Testis (tissue), 3 donors: Measurements from ENCODE around the gene ACBD6. TPM values are rescaled to one million over a fixed set of nuclear protein-coding genes. Genes with fewer than 3 reads are reported as not detected.
"Not testable (repeated sequence)": the region's sequence is repeated elsewhere in the genome, so short reads cannot be mapped to it uniquely, and the experiment has no call there.

ENCODE experiments used
- DNase-seq: peaks from one replicate; pipeline ENCODE4 v3.0.0-alpha.2; 2019
- H3K27ac ChIP-seq, 2 donors: fragments of 200-600 bp; sonication (generic); one replicate each; pipeline ENCODE4 v1.5.1; 2019
- H3K27me3 ChIP-seq: fragments of 200-600 bp; sonication (generic); one replicate; pipeline ENCODE4 v1.5.1; 2019
- H3K36me3 ChIP-seq: fragments of 200-600 bp; sonication (generic); one replicate; pipeline ENCODE4 v1.5.1; 2017; ENCODE audit warnings: low read depth; ENCODE audit errors: missing control alignments
- H3K4me1 ChIP-seq: fragments of 200-600 bp; sonication (generic); one replicate; pipeline ENCODE4 v1.5.1; 2019
- H3K4me3 ChIP-seq, 2 donors: fragments of 200-600 bp; sonication (generic); one replicate each; pipeline ENCODE4 v1.5.1; 2017 to 2019
- H3K9me3 ChIP-seq: fragments of 200-600 bp; sonication (generic); one replicate; pipeline ENCODE4 v1.5.1; 2017
- POLR2A ChIP-seq: fragments of 450-650 bp; IDR thresholded peaks from one replicate; pipeline ENCODE4 v1.6.1; 2017; ENCODE audit warnings: antibody characterized with exemption, mild to moderate bottlenecking, moderate library complexity
- WGBS, 2 donors: methylation state at CpG; one replicate each; pipeline ENCODE4 v1.1.5; 2018; 5-methylcytosine and 5-hydroxymethylcytosine counted together
- intact Hi-C: fragments of 100-400 bp; cut with DNase I; formaldehyde crosslinking; loops from one replicate; pipeline ENCODE4 v1.15.1; 2023; ENCODE audit warnings: low total_unique reads
- polyA plus RNA-seq: library from polyadenylated mRNA; stranded (reverse); fragments of 350-450 nt; fragmentation: Illumina TruSeq; extraction: RNeasy Lipid Tissue Mini Kit (QIAGEN cat#74804); gene quantifications from one replicate; pipeline ENCODE4 v1.2.3, GENCODE V29; 2014; ENCODE audit warnings: low read depth, low replicate concordance; ENCODE audit not compliant: insufficient read depth
- total RNA-seq, 2 donors: library from RNA; depleted of rRNA; stranded (reverse); fragments of >200 nt; gene quantifications; one replicate each; pipeline ENCODE4 v1.2.3, GENCODE V29; 2016
- TF ChIP-seq, protein P1 (sequence below), 3 experiments: fragments of 450-650 bp in 2 of 3; fragments of 200-600 bp in 1 of 3; sonication (generic) in 1 of 3; IDR thresholded peaks; one replicate each; pipeline ENCODE4 v1.5.1; 2016 to 2019; ENCODE audit warnings: antibody characterized with exemption in 3 of 3, mild to moderate bottlenecking in 2 of 3, moderate library complexity in 1 of 3

Gene ACBD6
- total and polyA plus RNA-seq, 3 donors from 2014 or later = 61.9 to 102 (median 97.2) TPM

DNA sequence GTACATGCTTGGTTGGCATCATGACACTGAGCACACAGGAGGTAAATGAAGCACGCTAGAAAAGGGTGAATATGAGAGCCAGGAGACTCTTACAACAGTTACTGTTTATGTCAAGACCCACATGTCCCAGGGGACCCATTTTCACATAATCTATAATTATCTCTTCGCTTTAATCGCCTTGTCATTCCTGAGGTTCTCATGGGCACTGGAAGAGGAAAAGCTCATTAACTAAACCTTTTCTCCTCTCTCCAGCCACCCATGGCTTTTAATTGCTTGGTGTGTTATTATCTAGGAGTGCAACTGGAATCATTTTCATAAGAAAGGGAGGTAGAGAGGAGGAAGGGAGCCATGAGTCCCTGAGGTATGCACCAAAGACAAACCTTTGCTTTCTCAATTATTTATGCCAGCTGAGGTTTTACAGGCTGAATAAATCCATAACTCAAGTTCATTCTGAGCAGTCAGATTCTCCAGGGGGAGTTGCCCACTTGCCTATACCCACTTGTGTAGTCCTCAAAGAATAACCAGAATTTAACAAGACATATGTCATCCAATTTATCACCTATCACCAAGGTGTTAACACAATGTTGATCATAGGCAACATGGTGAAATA, 77.4 kb downstream of the ACBD6 start:
- Histone ChIP-seq H3K27me3 (no peaks in the 10 kb centered on the region), H3K9me3 (no peaks in the 10 kb centered on the region), H3K4me1 (no peaks in the 10 kb centered on the region), H3K4me3 (no peak overlapping the region), H3K36me3 (no peaks in the 10 kb centered on the region), H3K27ac (no peak overlapping the region)
- intact Hi-C loops = no loop called here
- DNase-seq = no peak
- WGBS, 2 donors = 70 to 90% methylated on average over 3 of the region's 3 CpGs
- TF ChIP-seq POLR2A = no peak
- TF ChIP-seq, protein P1, sequence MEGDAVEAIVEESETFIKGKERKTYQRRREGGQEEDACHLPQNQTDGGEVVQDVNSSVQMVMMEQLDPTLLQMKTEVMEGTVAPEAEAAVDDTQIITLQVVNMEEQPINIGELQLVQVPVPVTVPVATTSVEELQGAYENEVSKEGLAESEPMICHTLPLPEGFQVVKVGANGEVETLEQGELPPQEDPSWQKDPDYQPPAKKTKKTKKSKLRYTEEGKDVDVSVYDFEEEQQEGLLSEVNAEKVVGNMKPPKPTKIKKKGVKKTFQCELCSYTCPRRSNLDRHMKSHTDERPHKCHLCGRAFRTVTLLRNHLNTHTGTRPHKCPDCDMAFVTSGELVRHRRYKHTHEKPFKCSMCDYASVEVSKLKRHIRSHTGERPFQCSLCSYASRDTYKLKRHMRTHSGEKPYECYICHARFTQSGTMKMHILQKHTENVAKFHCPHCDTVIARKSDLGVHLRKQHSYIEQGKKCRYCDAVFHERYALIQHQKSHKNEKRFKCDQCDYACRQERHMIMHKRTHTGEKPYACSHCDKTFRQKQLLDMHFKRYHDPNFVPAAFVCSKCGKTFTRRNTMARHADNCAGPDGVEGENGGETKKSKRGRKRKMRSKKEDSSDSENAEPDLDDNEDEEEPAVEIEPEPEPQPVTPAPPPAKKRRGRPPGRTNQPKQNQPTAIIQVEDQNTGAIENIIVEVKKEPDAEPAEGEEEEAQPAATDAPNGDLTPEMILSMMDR (IDR thresholded peaks at IDR 0.05) = no peak

DNA sequence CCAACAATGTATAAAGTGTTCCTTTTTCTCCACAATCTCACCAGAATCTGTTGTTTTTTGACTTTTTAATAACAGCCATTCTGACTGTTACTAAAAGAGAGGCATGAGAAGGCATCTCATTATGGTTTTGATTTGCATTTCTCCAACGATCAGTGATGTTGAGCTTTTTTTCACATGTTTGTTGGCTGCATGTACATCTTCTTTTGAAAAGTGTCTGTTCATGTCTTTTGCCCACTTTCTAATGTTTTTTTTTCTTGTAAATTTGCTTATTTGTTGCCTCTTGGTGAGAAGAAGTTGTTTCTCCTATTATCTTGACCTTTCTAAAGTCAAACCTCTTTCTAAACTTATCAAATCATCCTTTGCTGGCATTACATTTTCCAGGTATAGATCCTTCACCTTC, 80.8 kb downstream of the ACBD6 start:
- no peaks in the 10 kb centered on the region for H3K4me1 ChIP-seq
- H3K27me3 ChIP-seq = no peaks in the 10 kb centered on the region
- intact Hi-C loops = no loop called here
- DNase-seq = no peak
- H3K36me3 ChIP-seq = no peaks in the 10 kb centered on the region
- TF ChIP-seq, protein P1 (IDR thresholded peaks at IDR 0.05) = no peak
- TF ChIP-seq POLR2A = no peak
- 89 to 100% methylated on average over 1 of the region's 1 CpG for WGBS, 2 donors
- no peak overlapping the region for H3K4me3 ChIP-seq
- no peak overlapping the region for H3K27ac ChIP-seq
- H3K9me3 ChIP-seq = no peaks in the 10 kb centered on the region

- H3K27me3 ChIP-seq, H3K36me3 ChIP-seq, H3K4me3 ChIP-seq, intact Hi-C loops, H3K9me3 ChIP-seq, H3K4me1 ChIP-seq, DNase-seq, H3K27ac ChIP-seq: not testable (repeated sequence)
- WGBS, 2 donors = 97 to 100% methylated on average over 1 of the region's 1 CpG
Observed at GRCh38 chr1:180421145-180421544, 81.2 kb downstream of the ACBD6 start.

DNA sequence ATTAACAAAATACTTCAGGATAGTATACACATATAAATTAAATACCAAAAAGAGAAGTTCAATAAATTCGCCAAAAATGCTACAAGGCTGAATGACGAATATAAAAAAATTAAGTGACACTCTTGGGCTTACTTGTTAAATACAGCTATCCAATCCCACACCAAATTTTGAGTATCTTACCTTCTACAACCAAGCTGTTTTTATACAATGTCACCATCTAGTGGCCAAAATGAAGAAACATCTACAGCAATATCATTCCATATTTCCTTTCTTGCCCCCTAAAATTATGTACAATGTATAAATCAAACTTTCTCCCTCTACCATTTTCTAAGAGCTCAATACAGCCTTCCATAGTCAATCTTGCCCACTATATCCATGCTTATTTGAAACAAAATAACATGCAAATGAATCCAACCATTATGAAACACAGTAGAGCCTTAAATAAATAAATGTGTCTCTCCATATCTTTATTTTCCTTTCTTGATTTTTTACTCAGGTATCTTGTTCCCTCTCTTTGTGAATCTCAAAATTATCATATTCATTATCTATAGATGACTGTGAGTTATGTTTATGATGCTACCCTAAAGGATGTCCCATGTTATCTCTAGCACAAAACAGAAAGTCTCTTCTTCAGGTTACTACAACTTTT, 86.3 kb downstream of the ACBD6 start:
- TF ChIP-seq, protein P1 (IDR thresholded peaks at IDR 0.05) = peak in 2 of 3 experiments; percentile 38 to 61
- no peak for TF ChIP-seq POLR2A

DNA sequence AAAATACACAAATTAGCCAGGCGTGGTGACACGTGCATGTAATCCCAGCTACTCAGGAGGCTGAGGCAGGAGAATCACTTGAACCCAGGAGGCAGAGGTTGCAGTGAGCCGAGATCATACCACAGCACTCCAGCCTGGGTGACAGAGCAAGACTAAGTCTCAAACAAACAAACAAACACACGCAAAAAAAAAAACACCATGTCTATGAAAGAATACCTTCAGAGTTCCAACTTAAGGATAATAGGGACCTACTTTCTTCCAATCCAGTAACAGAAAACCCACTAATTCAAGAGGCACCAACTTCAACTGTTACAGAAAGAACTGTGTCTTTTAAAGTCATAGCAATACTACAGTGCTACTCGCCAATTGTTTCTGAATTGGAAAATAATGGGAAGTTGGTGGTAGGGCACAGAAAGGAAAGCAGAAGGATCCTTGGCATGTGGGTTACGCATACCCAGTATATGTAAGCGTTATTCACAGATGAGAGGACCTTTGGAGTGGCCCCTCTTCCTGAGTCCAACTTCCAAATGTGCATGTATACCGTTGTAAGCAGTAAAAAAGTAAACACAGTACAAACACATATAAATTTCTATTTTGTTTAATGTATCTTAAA, 87.0 kb downstream of the ACBD6 start:
- WGBS, 2 donors = 91 to 94% methylated on average over 8 of the region's 8 CpGs
- DNase-seq = no peak
- H3K27me3 ChIP-seq = no peaks in the 10 kb centered on the region
- no peak overlapping the region for H3K27ac ChIP-seq
- TF ChIP-seq, protein P1 (IDR thresholded peaks at IDR 0.05) = no peak
- no peak for TF ChIP-seq POLR2A
- intact Hi-C loops = no loop called here
- no peaks in the 10 kb centered on the region for H3K4me1 ChIP-seq
- H3K4me3 ChIP-seq = no peak overlapping the region
- H3K36me3 ChIP-seq = no peaks in the 10 kb centered on the region
- H3K9me3 ChIP-seq = no peaks in the 10 kb centered on the region

More for the DNA sequence above, 86.3 kb downstream of the ACBD6 start:
- WGBS, 2 donors = 70 to 71% methylated on average over 2 of the region's 2 CpGs
- DNase-seq = no peak
- Histone ChIP-seq H3K36me3 (no peaks in the 10 kb centered on the region), H3K27me3 (no peaks in the 10 kb centered on the region), H3K9me3 (no peaks in the 10 kb centered on the region), H3K27ac (no peak overlapping the region), H3K4me3 (no peak overlapping the region), H3K4me1 (no peaks in the 10 kb centered on the region)
- intact Hi-C loops = no loop called here
